GM12872 (cell line): ENCODE measurements around the gene CLCN3.

Source experiments
- CTCF ChIP-seq: IDR thresholded peaks from 3 replicates; pipeline ENCODE4 v1.5.1; 2011; ENCODE audit warnings: low read depth, mild to moderate bottlenecking, low read length, moderate library complexity; ENCODE audit not compliant: insufficient read depth

Gene CLCN3

DNA sequence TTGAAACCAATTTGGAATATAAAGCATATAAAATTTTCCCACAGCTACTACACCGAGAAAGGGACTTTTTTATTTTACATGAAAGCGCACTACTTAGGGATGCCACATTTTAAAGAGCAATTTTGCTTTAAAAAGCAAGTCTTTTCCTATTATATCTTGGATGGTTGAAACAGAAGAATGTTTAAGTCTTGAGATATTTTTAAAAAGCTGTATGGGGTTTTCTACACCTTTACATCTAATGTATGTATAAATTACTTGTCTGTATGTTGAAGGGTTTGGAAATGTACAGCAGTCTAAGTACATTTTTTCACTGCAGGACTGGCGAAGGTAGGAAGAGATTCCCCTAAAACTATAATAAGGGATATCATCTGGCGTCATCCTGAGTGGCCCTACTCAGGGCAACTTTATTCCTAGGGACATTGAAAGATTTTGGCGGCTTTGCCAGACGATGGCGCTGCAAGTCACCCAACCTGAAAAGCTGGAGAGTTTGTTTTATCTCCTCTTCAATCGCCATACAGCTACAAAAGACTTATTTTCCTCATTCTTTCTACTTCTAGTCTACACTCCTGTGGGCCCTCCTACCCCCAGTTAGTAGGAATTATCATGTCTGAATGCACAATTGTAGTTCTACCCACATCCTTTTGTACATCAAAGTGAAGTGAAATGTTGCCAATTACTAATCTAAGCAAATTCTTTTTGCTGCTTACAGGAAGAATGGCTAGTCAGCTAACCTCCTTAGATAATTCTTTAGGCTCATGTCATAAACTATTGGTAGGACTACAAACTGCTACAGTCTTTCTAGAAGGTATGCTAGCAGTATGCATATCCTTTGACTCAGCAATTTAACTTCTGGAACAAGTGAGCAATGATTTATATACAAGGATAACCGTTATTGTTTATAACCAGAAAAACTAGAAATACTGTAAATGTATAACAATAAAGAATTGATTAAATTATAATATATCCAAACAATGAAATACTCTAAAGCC is 7.2 kb upstream of the CLCN3 start:
- peak; percentile 80 for TF ChIP-seq CTCF

- TF ChIP-seq CTCF = no peak
Measured at GRCh38 chr4:169615467-169616106, 4.8 kb upstream of the CLCN3 start.

DNA sequence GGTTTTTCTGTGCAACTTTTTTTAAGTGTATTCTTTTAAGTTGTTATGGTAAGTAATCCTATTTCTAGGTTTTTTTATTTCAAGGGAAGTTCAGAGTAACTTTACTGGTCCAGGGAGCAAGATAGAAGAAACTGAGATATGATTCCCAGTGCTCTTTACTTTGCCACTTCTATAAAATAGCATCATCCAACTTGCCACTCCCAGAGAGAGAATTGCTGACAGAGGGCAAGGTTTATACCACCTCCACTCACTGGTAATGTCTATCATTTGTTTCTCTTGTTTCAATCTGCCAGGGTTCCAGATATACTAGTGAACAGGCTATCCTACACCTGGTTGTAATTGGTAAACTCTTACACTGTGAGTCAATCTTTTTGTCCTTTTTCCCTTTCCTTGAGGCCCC is 3.5 kb upstream of the CLCN3 start:
- TF ChIP-seq CTCF = no peak

DNA sequence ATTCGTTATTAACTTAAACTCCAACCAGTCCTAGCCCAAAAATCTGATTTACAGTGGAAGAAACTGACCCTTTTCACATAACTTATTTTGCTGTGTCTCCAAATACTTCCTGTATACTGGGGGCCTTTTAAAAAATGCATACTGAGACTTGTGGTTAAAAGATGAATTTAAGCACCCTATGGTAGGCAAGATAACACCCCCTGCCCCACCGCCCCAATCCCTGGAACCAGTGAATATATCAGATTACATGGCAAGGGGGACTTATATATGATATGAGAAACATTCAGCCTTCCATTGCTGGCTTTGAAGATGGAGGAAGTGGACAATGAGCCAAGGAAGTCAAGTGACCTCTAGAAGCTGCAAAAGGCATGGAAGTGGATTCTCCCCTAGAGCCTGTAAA is 3.1 kb upstream of the CLCN3 start:
- TF ChIP-seq CTCF = no peak

- no peak for TF ChIP-seq CTCF
Measured at GRCh38 chr4:169618286-169618685, 2.1 kb upstream of the CLCN3 start.

DNA sequence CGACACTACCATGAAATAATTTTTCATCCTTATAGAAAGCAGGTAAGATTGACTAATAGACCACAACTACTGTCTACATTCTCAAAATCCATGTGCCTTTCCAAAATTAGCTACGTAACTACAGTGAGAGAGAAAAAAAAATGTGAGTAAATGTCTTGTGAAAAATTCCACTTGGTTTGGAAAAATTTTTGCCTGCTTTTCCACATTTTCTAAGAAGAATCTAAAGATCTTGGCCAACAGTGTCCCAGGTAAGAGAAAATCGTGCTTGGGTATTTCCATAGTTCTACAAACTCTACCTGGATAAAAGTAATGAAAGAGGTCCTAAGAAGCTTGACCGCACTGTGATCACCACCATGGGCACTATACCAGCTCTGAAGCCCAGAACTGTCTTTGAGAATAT is 1.4 kb upstream of the CLCN3 start:
- TF ChIP-seq CTCF = no peak

DNA sequence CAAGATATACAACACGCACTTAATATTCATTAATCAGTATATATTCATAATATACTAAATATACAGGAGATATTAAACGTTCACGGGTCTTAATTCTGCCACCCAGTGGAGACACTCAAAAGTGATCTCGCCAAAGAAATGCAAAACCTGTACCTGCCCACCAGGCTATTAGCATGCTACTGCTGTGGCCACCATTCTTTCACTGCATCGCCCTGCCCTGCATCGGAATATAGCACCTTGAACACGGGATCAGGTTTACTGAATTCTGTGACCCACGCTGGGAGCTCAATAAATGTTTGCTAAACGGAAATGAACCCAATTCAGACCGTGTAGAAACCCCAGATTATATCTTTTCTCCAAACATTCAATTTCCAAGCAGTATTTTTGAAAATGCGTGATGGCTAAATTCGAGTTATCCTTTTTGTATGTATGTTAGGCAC is 840 bp upstream of the CLCN3 start:
- TF ChIP-seq CTCF = peak; percentile 58
